Keratinocyte (primary cell): ENCODE measurements around the gene IGFBP4. TPM values are rescaled to one million over a fixed set of nuclear protein-coding genes. Genes with fewer than 3 reads are reported as not detected.
A peak's percentile ranks its signal among the peaks of the same experiment; 100 is the strongest.

Experiments used
- DNase-seq: peaks from one replicate; pipeline ENCODE4 v3.0.0-alpha.2; 2011; ENCODE audit warnings: low read depth, missing footprints, low spot score
- FAIRE-seq: peaks from 2 replicates; lab custom pipeline; 2011; peaks lifted over from hg19 to GRCh38; lab: Jason Lieb, UNC
- H2AFZ ChIP-seq: 2 replicates; pipeline ENCODE4 v1.6.0; 2012; ENCODE audit warnings: low read length, control low read depth, inconsistent platforms; ENCODE audit not compliant: control insufficient read depth
- H3K27ac ChIP-seq: 2 replicates; pipeline ENCODE4 v1.5.1; 2011; ENCODE audit warnings: low read length; ENCODE audit not compliant: control insufficient read depth, insufficient read depth
- H3K27me3 ChIP-seq: 3 replicates; pipeline ENCODE4 v1.6.0; 2011; ENCODE audit warnings: low read length; ENCODE audit not compliant: control insufficient read depth, insufficient read depth; ENCODE audit errors: extremely low read depth
- H3K36me3 ChIP-seq, 2 experiments: 2 replicates in 1 of 2; 3 replicates in 1 of 2; pipeline ENCODE4 v1.5.1; 2011; ENCODE audit warnings: low read length in 2 of 2, mild to moderate bottlenecking in 1 of 2; ENCODE audit not compliant: control insufficient read depth in 2 of 2, insufficient read depth in 2 of 2; ENCODE audit errors: extremely low read depth in 1 of 2
- H3K4me1 ChIP-seq: 3 replicates; pipeline ENCODE4 v1.5.1; 2011; ENCODE audit warnings: low read length; ENCODE audit not compliant: control insufficient read depth, insufficient read depth; ENCODE audit errors: extremely low read depth
- H3K4me2 ChIP-seq: 3 replicates; pipeline ENCODE4 v1.6.0; 2011; ENCODE audit warnings: low read depth, low read length; ENCODE audit not compliant: control insufficient read depth, insufficient read depth; ENCODE audit errors: extremely low read depth
- H3K4me3 ChIP-seq, 3 experiments: fragments of 200-600 bp in 1 of 3; sonication (generic) in 1 of 3; 2 replicates in 2 of 3; 3 replicates in 1 of 3; pipeline ENCODE4 v1.5.1; 2011 to 2016; ENCODE audit warnings: low read length in 3 of 3, mild to moderate bottlenecking in 3 of 3, control low read depth in 2 of 3, inconsistent platforms in 1 of 3, low read depth in 1 of 3, mixed read lengths in 1 of 3, mixed run types in 1 of 3, moderate library complexity in 1 of 3; ENCODE audit not compliant: control insufficient read depth in 2 of 3, insufficient read depth in 2 of 3; ENCODE audit errors: extremely low read depth in 1 of 3
- H3K79me2 ChIP-seq: 2 replicates; pipeline ENCODE4 v1.6.0; 2012; ENCODE audit warnings: low read length; ENCODE audit not compliant: control insufficient read depth, insufficient read depth
- H3K9ac ChIP-seq: 3 replicates; pipeline ENCODE4 v1.6.0; 2011; ENCODE audit warnings: low read length; ENCODE audit not compliant: control insufficient read depth, insufficient read depth; ENCODE audit errors: extremely low read depth
- H3K9me1 ChIP-seq: 3 replicates; pipeline ENCODE4 v1.6.0; 2011; ENCODE audit warnings: low read length; ENCODE audit not compliant: control insufficient read depth, insufficient read depth; ENCODE audit errors: extremely low read depth
- H3K9me3 ChIP-seq: 2 replicates; pipeline ENCODE4 v1.5.1; 2012; ENCODE audit warnings: low read depth, low read length; ENCODE audit not compliant: control insufficient read depth
- H4K20me1 ChIP-seq: 3 replicates; pipeline ENCODE4 v1.6.0; 2011; ENCODE audit warnings: low read length; ENCODE audit not compliant: control insufficient read depth, insufficient read depth; ENCODE audit errors: extremely low read depth
- EZH2 ChIP-seq: IDR thresholded peaks from one replicate; pipeline ENCODE4 v1.6.1; 2012; ENCODE audit warnings: inconsistent platforms, mild to moderate bottlenecking, low read length, moderate library complexity
- dilution Hi-C: fragments of 300-500 bp; cut with MboI; formaldehyde crosslinking; loops from one replicate; pipeline ENCODE4 v1.7.0; 2020; ENCODE audit warnings: low sequenced_read_pairs; ENCODE audit not compliant: extremely low pct_ligation_motif_present
- polyA plus RNA-seq, 5 experiments: library from polyadenylated mRNA; depleted of rRNA in 3 of 5; stranded (reverse) in 3 of 5; stranded (forward) in 1 of 5; unstranded in 1 of 5; fragments of >200 nt; gene quantifications; 1 replicate in 1 of 5; 2 replicates in 3 of 5; 3 replicates in 1 of 5; pipeline versions ENCODE4 v1.2.1 to v1.2.3, GENCODE V29; 2011 to 2012; ENCODE audit warnings: missing spikeins in 2 of 5, low read depth in 1 of 5, low replicate concordance in 1 of 5
- TF ChIP-seq, protein P1 (sequence below), 3 experiments: IDR thresholded peaks in 1 of 3; conservative IDR thresholded peaks in 1 of 3; optimal IDR thresholded peaks in 1 of 3; 2 replicates in 2 of 3; 3 replicates in 1 of 3; pipeline versions ENCODE3 to v1.5.1; 2011; ENCODE audit warnings: low read length in 3 of 3, mild to moderate bottlenecking in 3 of 3, moderate library complexity in 2 of 3, control low read depth in 1 of 3, inconsistent platforms in 1 of 3; ENCODE audit not compliant: insufficient read depth in 2 of 3; ENCODE audit errors: extremely low read depth in 1 of 3

IGFBP4 gene
- polyA plus RNA-seq, 1 donor (not counting 4 experiments of a cell fraction or from before 2014, with no cell fraction given) = 6.0 TPM

DNA sequence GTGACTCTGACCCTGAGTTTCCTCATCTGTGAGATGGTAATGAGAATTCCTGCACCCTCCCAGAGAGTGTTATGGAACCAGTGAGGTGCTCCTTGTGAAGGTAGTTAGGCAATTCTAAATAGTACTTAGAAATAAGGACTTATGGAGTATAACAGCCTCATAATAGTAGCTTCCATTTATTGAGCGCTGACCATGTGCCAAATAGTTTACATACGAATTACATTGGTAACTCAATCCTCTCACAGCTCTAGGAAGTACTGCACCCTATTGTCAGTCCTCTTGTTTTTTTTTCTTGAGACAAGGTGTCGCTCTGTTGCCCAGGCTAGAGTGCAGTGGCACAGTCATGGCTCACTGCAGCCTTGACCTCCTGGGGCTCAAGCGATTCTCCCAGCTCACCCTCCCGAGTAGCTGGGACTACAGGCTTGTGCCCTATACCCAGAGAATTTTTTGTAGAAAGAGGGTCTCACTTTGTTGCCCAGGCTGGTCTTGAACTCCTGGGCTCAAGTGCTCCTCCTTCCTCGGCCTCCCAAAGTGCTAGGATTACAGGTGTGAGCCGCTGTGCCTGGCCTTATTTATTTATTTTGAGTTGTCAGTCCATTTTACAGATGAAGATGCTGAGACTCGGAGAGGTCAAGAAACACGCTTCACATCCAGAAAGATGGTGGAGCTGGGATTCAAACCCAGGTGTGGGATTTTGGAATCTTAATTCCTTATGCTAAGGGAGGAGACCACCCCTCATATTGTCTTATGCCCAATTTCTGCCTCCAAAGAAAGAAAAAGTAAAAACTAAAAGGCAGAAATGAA, 55.2 kb downstream of the IGFBP4 start:
- dilution Hi-C loops = no loop called here
- Histone ChIP-seq H4K20me1 (peaks cover 61% of the 10 kb centered on the region), H2AFZ (no peak overlapping the region), H3K27ac (peak overlapping the region; percentile 94), H3K4me1 (peaks cover 56% of the 10 kb centered on the region), H3K9me3 (no peaks in the 10 kb centered on the region), H3K4me2 (peak overlapping the region; percentile 98), H3K9me1 (peaks cover 7% of the 10 kb centered on the region), H3K27me3 (no peaks in the 10 kb centered on the region), H3K4me3 (peak overlapping the region; percentile 79 to 98 (median 91)), H3K9ac (peak overlapping the region; percentile 99), H3K79me2 (peaks cover 84% of the 10 kb centered on the region), H3K36me3 (peaks cover 25 to 65% of the 10 kb centered on the region in 2 experiments)
- TF ChIP-seq EZH2 = no peak
- TF ChIP-seq, protein P1, sequence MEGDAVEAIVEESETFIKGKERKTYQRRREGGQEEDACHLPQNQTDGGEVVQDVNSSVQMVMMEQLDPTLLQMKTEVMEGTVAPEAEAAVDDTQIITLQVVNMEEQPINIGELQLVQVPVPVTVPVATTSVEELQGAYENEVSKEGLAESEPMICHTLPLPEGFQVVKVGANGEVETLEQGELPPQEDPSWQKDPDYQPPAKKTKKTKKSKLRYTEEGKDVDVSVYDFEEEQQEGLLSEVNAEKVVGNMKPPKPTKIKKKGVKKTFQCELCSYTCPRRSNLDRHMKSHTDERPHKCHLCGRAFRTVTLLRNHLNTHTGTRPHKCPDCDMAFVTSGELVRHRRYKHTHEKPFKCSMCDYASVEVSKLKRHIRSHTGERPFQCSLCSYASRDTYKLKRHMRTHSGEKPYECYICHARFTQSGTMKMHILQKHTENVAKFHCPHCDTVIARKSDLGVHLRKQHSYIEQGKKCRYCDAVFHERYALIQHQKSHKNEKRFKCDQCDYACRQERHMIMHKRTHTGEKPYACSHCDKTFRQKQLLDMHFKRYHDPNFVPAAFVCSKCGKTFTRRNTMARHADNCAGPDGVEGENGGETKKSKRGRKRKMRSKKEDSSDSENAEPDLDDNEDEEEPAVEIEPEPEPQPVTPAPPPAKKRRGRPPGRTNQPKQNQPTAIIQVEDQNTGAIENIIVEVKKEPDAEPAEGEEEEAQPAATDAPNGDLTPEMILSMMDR (optimal IDR thresholded peaks at IDR 0.05 in 1 of 3, IDR thresholded peaks at IDR 0.05 in 1 of 3, conservative IDR thresholded peaks at IDR 0.05 in 1 of 3; ENCODE audit: extremely low read depth in 1 of 3, insufficient read depth in 2 of 3, low read length in 3 of 3) = no peak
- no peak for DNase-seq
- no peak for FAIRE-seq

- dilution Hi-C loops = no loop called here
- DNase-seq (no peak), FAIRE-seq (peak; percentile 9)
- H3K79me2 ChIP-seq = peaks cover 77% of the 10 kb centered on the region
- H3K9me3 ChIP-seq = no peaks in the 10 kb centered on the region
- H3K4me1 ChIP-seq = peaks cover 46% of the 10 kb centered on the region
- H3K9ac ChIP-seq = peak overlapping the region; percentile 99
- peaks cover 5% of the 10 kb centered on the region for H3K9me1 ChIP-seq
- H4K20me1 ChIP-seq = peaks cover 53% of the 10 kb centered on the region
- peak overlapping the region; percentile 79 to 98 (median 91) for H3K4me3 ChIP-seq
- no peak overlapping the region for H2AFZ ChIP-seq
- H3K27ac ChIP-seq = peak overlapping the region; percentile 94
- TF ChIP-seq, protein P1 (optimal IDR thresholded peaks at IDR 0.05 in 1 of 3, IDR thresholded peaks at IDR 0.05 in 1 of 3, conservative IDR thresholded peaks at IDR 0.05 in 1 of 3; ENCODE audit: extremely low read depth in 1 of 3, insufficient read depth in 2 of 3, low read length in 3 of 3) = no peak
- no peak for TF ChIP-seq EZH2
- H3K27me3 ChIP-seq = no peaks in the 10 kb centered on the region
- H3K36me3 ChIP-seq = peaks cover 22 to 55% of the 10 kb centered on the region in 2 experiments
- peak overlapping the region; percentile 98 for H3K4me2 ChIP-seq
Observed at GRCh38 chr17:40499551-40500189, 56.4 kb downstream of the IGFBP4 start.
